K562 (cell line): ENCODE results near the gene UQCRC2. TPM values are rescaled to one million over a fixed set of nuclear protein-coding genes. Genes with fewer than 3 reads are reported as not detected.

ENCODE experiments used
- CEBPG ChIP-seq, 3 experiments: fragments of 200-800 bp in 1 of 3; sonication (Bioruptor generic) in 1 of 3; sonication (generic) in 1 of 3; formaldehyde crosslinking in 1 of 3; IDR thresholded peaks in 2 of 3; conservative IDR thresholded peaks in 1 of 3; 2 replicates each; pipeline versions ENCODE4 v1.6.1 to v1.8.0; 2016 to 2022; ENCODE audit warnings: missing compliant biosample characterization in 2 of 3, missing genetic modification characterization in 2 of 3, mild to moderate bottlenecking in 1 of 3, missing genetic modification reagents in 1 of 3
- ERF ChIP-seq: fragments of 450-650 bp; formaldehyde crosslinking; IDR thresholded peaks from 2 replicates; pipeline ENCODE4 v1.4.0; 2020; ENCODE audit warnings: mild to moderate bottlenecking, mixed read lengths
- GATAD2A ChIP-seq: fragments of 450-650 bp; IDR thresholded peaks from 2 replicates; pipeline ENCODE4 v1.6.1; 2017
- PBX2 ChIP-seq, 2 experiments: IDR thresholded peaks in 1 of 2; conservative IDR thresholded peaks in 1 of 2; 2 replicates each; pipeline ENCODE4 v1.6.1; 2016; ENCODE audit warnings: low read depth in 2 of 2, mild to moderate bottlenecking in 1 of 2, missing compliant biosample characterization in 1 of 2, missing genetic modification characterization in 1 of 2, moderate library complexity in 1 of 2
- PRMT5 ChIP-seq: sonication (generic); formaldehyde crosslinking; IDR thresholded peaks from 2 replicates; pipeline ENCODE4 v1.5.0; 2020; ENCODE audit warnings: missing genetic modification reagents
- RB1 ChIP-seq: fragments of 450-650 bp; IDR thresholded peaks from 2 replicates; pipeline ENCODE4 v1.6.1; 2017; ENCODE audit warnings: low read depth, mild to moderate bottlenecking
- RBM34 ChIP-seq: fragments of 200-400 bp; formaldehyde crosslinking; IDR thresholded peaks from 2 replicates; pipeline ENCODE4 v1.6.1; 2018; ENCODE audit warnings: low read length, borderline replicate concordance; ENCODE audit not compliant: insufficient read depth
- SAP30 ChIP-seq: fragments of 200-600 bp; sonication (generic); IDR thresholded peaks from 2 replicates; pipeline ENCODE4 v1.6.1; 2012; ENCODE audit warnings: borderline replicate concordance, low read depth, mild to moderate bottlenecking, moderate library complexity, low read length, control low read depth, inconsistent platforms; ENCODE audit not compliant: insufficient read depth, poor library complexity, severe bottlenecking
- ZBTB40 ChIP-seq, 2 experiments: fragments of 450-650 bp in 1 of 2; sonication (generic) in 1 of 2; formaldehyde crosslinking in 1 of 2; IDR thresholded peaks; 2 replicates each; pipeline versions ENCODE4 v1.7.1 to v1.9.0; 2016 to 2022; ENCODE audit warnings: inconsistent platforms in 1 of 2, mild to moderate bottlenecking in 1 of 2, missing genetic modification reagents in 1 of 2
- ZNF785 ChIP-seq: fragments of 250-450 bp; sonication (Bioruptor Pico); IDR thresholded peaks from 2 replicates; pipeline ENCODE4 v1.4.0; 2020; ENCODE audit warnings: mild to moderate bottlenecking
- polyA plus RNA-seq, 8 experiments: library from polyadenylated mRNA; depleted of rRNA in 4 of 8; stranded (reverse) in 5 of 8; unstranded in 3 of 8; fragments of >200 nt; fragmentation: Nextera tagmentation in 2 of 8; fragmentation: Illumina TruSeq in 1 of 8; extraction: Ambion mirVana in 2 of 8; extraction: Trizol in 1 of 8; gene quantifications; 2 replicates each; pipeline versions ENCODE4 v1.2.1 to v1.2.3, GENCODE V29; 2011 to 2014; ENCODE audit warnings: inconsistent platforms in 1 of 8, missing spikeins in 1 of 8
- total RNA-seq, 7 experiments: library from RNA; depleted of rRNA in 6 of 7; stranded (reverse); fragments of >200 nt in 6 of 7; fragmentation: Illumina TruSeq in 2 of 7; extraction: Trizol in 2 of 7; gene quantifications; 2 replicates each; pipeline versions ENCODE4 v1.2.1 to v1.2.3, GENCODE V29; 2011 to 2021; ENCODE audit warnings: low replicate concordance in 1 of 7
- TF ChIP-seq, protein P1 (sequence below): sonication (generic); formaldehyde crosslinking; IDR thresholded peaks from 2 replicates; pipeline ENCODE4 v1.8.0; 2022; ENCODE audit warnings: missing genetic modification reagents, mild to moderate bottlenecking, moderate library complexity, borderline replicate concordance

The UQCRC2 gene
- total and polyA plus RNA-seq, 9 of the 15 experiments (the other 6 are each of a cell fraction or from before 2014, with no cell fraction given): 177 to 516 (median 319) TPM

DNA sequence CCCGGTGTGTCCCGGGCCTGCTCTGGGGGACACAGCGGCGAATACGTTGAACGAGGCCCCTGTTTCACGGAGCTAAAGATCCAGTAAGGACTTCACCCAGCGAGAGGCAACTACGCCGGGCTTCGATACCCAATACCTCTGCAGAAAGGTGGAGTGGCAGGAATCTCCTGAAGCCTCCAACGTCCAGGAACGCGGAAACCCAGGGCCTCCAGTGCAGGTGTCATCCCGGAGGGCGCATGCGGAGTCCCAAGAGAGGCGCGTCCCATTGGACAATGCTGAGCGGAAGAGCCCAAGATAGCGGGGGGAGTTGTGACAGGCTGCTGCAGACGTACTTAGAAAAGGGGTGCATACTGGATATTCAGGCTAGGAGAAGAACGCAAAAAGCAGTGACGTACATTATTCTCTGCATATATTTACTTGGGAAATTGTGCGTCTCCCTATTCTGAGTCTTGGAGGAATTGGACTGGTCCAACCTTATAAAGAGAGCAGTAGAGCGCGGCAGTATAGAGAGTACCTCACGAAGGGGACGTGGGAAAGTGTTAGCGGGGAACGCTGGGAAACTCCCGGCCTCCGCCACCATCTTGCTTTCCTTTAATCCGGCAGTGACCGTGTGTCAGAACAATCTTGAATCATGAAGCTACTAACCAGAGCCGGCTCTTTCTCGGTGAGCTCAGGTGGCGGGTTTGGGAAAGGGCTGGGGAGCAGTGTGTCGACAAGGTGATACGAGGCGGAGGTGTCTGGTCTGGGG is at the start of gene UQCRC2 (continued):
- 0 out of 2 replicates have a peak, but pooled peaks have one; percentile 45 for TF ChIP-seq ERF (CRISPR knock-in tag)
- TF ChIP-seq, protein P1, sequence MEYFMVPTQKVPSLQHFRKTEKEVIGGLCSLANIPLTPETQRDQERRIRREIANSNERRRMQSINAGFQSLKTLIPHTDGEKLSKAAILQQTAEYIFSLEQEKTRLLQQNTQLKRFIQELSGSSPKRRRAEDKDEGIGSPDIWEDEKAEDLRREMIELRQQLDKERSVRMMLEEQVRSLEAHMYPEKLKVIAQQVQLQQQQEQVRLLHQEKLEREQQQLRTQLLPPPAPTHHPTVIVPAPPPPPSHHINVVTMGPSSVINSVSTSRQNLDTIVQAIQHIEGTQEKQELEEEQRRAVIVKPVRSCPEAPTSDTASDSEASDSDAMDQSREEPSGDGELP (CRISPR knock-in tag): peak; percentile 35; the same call in 1 of the 2 replicates
- TF ChIP-seq ZBTB40 (IDR thresholded peaks at IDR 0.05): 0 out of 2 replicates have a peak, but pooled peaks have one; percentile 46
- no peak for TF ChIP-seq ZBTB40 (CRISPR knock-in tag; IDR thresholded peaks at IDR 0.05)
- TF ChIP-seq SAP30: no peak
- TF ChIP-seq GATAD2A: no peak
- no peak; the same call in 1 of the 2 replicates for TF ChIP-seq CEBPG (CRISPR knock-in tag; IDR thresholded peaks at IDR 0.05)
- no peak for TF ChIP-seq CEBPG (tag; conservative IDR thresholded peaks at IDR 0.05 in 1 of 2, IDR thresholded peaks at IDR 0.05 in 1 of 2)
- TF ChIP-seq PBX2 (CRISPR knock-in tag; IDR thresholded peaks at IDR 0.05; ENCODE audit: low read depth): no peak
- TF ChIP-seq PBX2 (tag; conservative IDR thresholded peaks at IDR 0.05; ENCODE audit: low read depth): no peak
- no peak for TF ChIP-seq PRMT5 (CRISPR knock-in tag)
- no peak for TF ChIP-seq RBM34
- TF ChIP-seq RB1: peak; percentile 70
- TF ChIP-seq ZNF785 (CRISPR knock-in tag): no peak
